Gastroesophageal sphincter (tissue), 3 donors: ENCODE data around the gene CNNM1.

Experiments used
- POLR2A ChIP-seq, 2 donors: fragments of 450-650 bp; IDR thresholded peaks; one replicate each; pipeline ENCODE4 v1.6.1; 2017; ENCODE audit warnings: antibody characterized with exemption in 2 of 2, mild to moderate bottlenecking in 2 of 2, moderate library complexity in 1 of 2
- POLR2AphosphoS5 ChIP-seq: sonication (generic); formaldehyde crosslinking; IDR thresholded peaks from one replicate; pipeline ENCODE4 v1.6.1; 2017; ENCODE audit warnings: antibody characterized with exemption
- TF ChIP-seq, protein P1 (sequence below), 4 experiments: fragments of 200-600 bp in 2 of 4; fragments of 450-650 bp in 2 of 4; sonication (generic) in 1 of 4; IDR thresholded peaks; one replicate each; pipeline ENCODE4 v1.5.1; 2017 to 2019; ENCODE audit warnings: antibody characterized with exemption in 4 of 4, mild to moderate bottlenecking in 2 of 4, moderate library complexity in 2 of 4

DNA sequence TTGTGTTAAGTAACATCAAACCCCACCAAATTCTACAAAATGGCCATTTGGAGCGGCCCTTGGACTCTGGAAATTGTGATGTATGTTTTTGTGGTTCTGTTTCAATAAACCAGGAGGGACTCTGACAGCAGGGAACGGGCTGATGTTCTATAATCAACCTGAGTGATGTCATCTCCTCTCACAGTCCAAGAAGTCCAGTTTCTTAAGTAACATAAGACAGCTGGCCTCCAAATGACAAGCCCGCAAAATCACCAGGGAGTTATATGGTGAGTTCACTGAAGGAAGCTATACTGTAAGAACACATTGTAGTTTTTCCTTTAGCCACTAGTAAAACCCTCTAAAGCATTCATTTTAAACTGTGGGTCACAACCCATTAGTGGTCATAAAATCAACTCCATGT, 67.3 kb downstream of the CNNM1 start:
- TF ChIP-seq, protein P1, sequence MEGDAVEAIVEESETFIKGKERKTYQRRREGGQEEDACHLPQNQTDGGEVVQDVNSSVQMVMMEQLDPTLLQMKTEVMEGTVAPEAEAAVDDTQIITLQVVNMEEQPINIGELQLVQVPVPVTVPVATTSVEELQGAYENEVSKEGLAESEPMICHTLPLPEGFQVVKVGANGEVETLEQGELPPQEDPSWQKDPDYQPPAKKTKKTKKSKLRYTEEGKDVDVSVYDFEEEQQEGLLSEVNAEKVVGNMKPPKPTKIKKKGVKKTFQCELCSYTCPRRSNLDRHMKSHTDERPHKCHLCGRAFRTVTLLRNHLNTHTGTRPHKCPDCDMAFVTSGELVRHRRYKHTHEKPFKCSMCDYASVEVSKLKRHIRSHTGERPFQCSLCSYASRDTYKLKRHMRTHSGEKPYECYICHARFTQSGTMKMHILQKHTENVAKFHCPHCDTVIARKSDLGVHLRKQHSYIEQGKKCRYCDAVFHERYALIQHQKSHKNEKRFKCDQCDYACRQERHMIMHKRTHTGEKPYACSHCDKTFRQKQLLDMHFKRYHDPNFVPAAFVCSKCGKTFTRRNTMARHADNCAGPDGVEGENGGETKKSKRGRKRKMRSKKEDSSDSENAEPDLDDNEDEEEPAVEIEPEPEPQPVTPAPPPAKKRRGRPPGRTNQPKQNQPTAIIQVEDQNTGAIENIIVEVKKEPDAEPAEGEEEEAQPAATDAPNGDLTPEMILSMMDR (IDR thresholded peaks at IDR 0.05): no peak
- TF ChIP-seq POLR2AphosphoS5 (no peak), POLR2A (IDR thresholded peaks at IDR 0.05) (no peak)
